ENCODE measurements around the gene PIGV.
A peak's percentile ranks its signal among the peaks of the same experiment; 100 is the strongest.

The PIGV gene

GRCh38 chr1:26787706-26788514 lies at the start of gene PIGV:
TSS of gene PIGV (plus strand) at chr1:26787950. CDS start at chr1:26790816, 2,866 bp downstream.
- DNase-seq (ENCODE audit: low read depth, low spot score) = peak; percentile 83
- peak within 1 kb of the TSS; percentile 53 for H3K4me3 ChIP-seq (ENCODE audit: low read depth, low read length)
- in situ Hi-C loops (cut with HindIII; ENCODE audit: low sequenced_read_pairs) = no loop called here
- peak; percentile 6 for TF ChIP-seq CTCF (IDR thresholded peaks at IDR 0.05; ENCODE audit: low read depth, low read length)

GRCh38 chr1:26739329-26739914 lies 48.3 kb upstream of the PIGV start:
- DNase-seq (ENCODE audit: low read depth, low spot score) = no peak
- no peak overlapping the region for H3K4me3 ChIP-seq (ENCODE audit: low read depth, low read length)
- no peak for TF ChIP-seq CTCF (IDR thresholded peaks at IDR 0.05; ENCODE audit: low read depth, low read length)
- in situ Hi-C loops (cut with HindIII; ENCODE audit: low sequenced_read_pairs) = no loop called here

GRCh38 chr1:26740023-26740634 lies 47.6 kb upstream of the PIGV start:
- no peak for DNase-seq (ENCODE audit: low read depth, low spot score)
- TF ChIP-seq CTCF (IDR thresholded peaks at IDR 0.05; ENCODE audit: low read depth, low read length) = no peak
- in situ Hi-C loops (cut with HindIII; ENCODE audit: low sequenced_read_pairs) = no loop called here
- H3K4me3 ChIP-seq (ENCODE audit: low read depth, low read length) = no peak overlapping the region

- no peak for TF ChIP-seq CTCF (IDR thresholded peaks at IDR 0.05; ENCODE audit: low read depth, low read length)
- no peak overlapping the region for H3K4me3 ChIP-seq (ENCODE audit: low read depth, low read length)
- in situ Hi-C loops (cut with HindIII; ENCODE audit: low sequenced_read_pairs) = no loop called here
- no peak for DNase-seq (ENCODE audit: low read depth, low spot score)
These were observed 46.8 kb upstream of the PIGV start for GRCh38 chr1:26740952-26741351.

GRCh38 chr1:26743426-26744059 lies 44.2 kb upstream of the PIGV start:
- TF ChIP-seq CTCF (IDR thresholded peaks at IDR 0.05; ENCODE audit: low read depth, low read length) = no peak
- H3K4me3 ChIP-seq (ENCODE audit: low read depth, low read length) = no peak overlapping the region
- DNase-seq (ENCODE audit: low read depth, low spot score) = no peak
- in situ Hi-C loops (cut with HindIII; ENCODE audit: low sequenced_read_pairs) = no loop called here
